ENCODE results near the gene HEPH. TPM values are rescaled to one million over a fixed set of nuclear protein-coding genes. Genes with fewer than 3 reads are reported as not detected.

HEPH gene
- polyA plus RNA-seq, 1 donor from 2014 or later: 11.6 TPM

- H3K4me2 ChIP-seq (ENCODE audit: low read length): no peak overlapping the region
- no peaks in the 10 kb centered on the region for H3K79me2 ChIP-seq (replicated peaks; ENCODE audit: insufficient read depth, low read length)
- no peak overlapping the region for H3K4me3 ChIP-seq (ENCODE audit: low read length)
- no peak overlapping the region for H3K9ac ChIP-seq (ENCODE audit: low read length)
- no peak for TF ChIP-seq CTCF (IDR thresholded peaks at IDR 0.05; ENCODE audit: poor library complexity, severe bottlenecking)
- no peak for TF ChIP-seq MXI1 (conservative IDR thresholded peaks at IDR 0.05; ENCODE audit: poor library complexity, severe bottlenecking)
- no peak for TF ChIP-seq TAF1 (IDR thresholded peaks at IDR 0.05; ENCODE audit: low read depth)
- TF ChIP-seq POLR2AphosphoS5 (IDR thresholded peaks at IDR 0.05): no peak
- no peak for TF ChIP-seq SMC3 (conservative IDR thresholded peaks at IDR 0.05; ENCODE audit: poor library complexity)
- no peak for TF ChIP-seq REST (IDR thresholded peaks at IDR 0.05; ENCODE audit: borderline replicate concordance)
- no peaks in the 10 kb centered on the region for H3K9me2 ChIP-seq (ENCODE audit: insufficient read depth, low read length)
- no peaks in the 10 kb centered on the region for H3K36me3 ChIP-seq (ENCODE audit: insufficient read depth, low read length)
- no peaks in the 10 kb centered on the region for H3F3A ChIP-seq (ENCODE audit: insufficient read depth, low read length, poor library complexity, severe bottlenecking)
- no peaks in the 10 kb centered on the region for H3K27me3 ChIP-seq (ENCODE audit: insufficient read depth, low read depth, low read length)
- no peaks in the 10 kb centered on the region for H3K9me3 ChIP-seq (ENCODE audit: low read length)
- no peak overlapping the region for H3K27ac ChIP-seq (ENCODE audit: low read length)
- H4K20me1 ChIP-seq (ENCODE audit: insufficient read depth): no peaks in the 10 kb centered on the region
- H2AFZ ChIP-seq (ENCODE audit: low read depth, low read length): no peak overlapping the region
Measured at GRCh38 chrX:66167431-66167830, 3.4 kb downstream of the HEPH start.

GRCh38 chrX:66176134-66176533 lies 12.1 kb downstream of the HEPH start:
- Histone ChIP-seq H2AFZ (ENCODE audit: low read depth, low read length) (no peak overlapping the region), H3K4me3 (ENCODE audit: low read length) (no peak overlapping the region), H3K27me3 (ENCODE audit: insufficient read depth, low read depth, low read length) (no peaks in the 10 kb centered on the region), H3K79me2 (replicated peaks; ENCODE audit: insufficient read depth, low read length) (no peaks in the 10 kb centered on the region), H3K9me3 (ENCODE audit: low read length) (no peaks in the 10 kb centered on the region), H3F3A (ENCODE audit: insufficient read depth, low read length, poor library complexity, severe bottlenecking) (no peaks in the 10 kb centered on the region), H3K4me2 (ENCODE audit: low read length) (no peak overlapping the region), H3K9ac (ENCODE audit: low read length) (no peak overlapping the region), H3K27ac (ENCODE audit: low read length) (no peak overlapping the region), H4K20me1 (ENCODE audit: insufficient read depth) (no peaks in the 10 kb centered on the region), H3K36me3 (ENCODE audit: insufficient read depth, low read length) (no peaks in the 10 kb centered on the region), H3K9me2 (ENCODE audit: insufficient read depth, low read length) (no peaks in the 10 kb centered on the region)
- TF ChIP-seq EP300 (conservative IDR thresholded peaks at IDR 0.05; ENCODE audit: poor library complexity, severe bottlenecking) (no peak), POLR2AphosphoS5 (IDR thresholded peaks at IDR 0.05) (no peak), SMC3 (conservative IDR thresholded peaks at IDR 0.05; ENCODE audit: poor library complexity) (no peak), REST (IDR thresholded peaks at IDR 0.05; ENCODE audit: borderline replicate concordance) (no peak), EZH2 (IDR thresholded peaks at IDR 0.05; ENCODE audit: borderline replicate concordance, insufficient read depth, low read length, poor library complexity, severe bottlenecking) (no peak), TAF1 (IDR thresholded peaks at IDR 0.05; ENCODE audit: low read depth) (no peak), MXI1 (conservative IDR thresholded peaks at IDR 0.05; ENCODE audit: poor library complexity, severe bottlenecking) (no peak), RAD21 (conservative IDR thresholded peaks at IDR 0.05) (no peak), CTCF (IDR thresholded peaks at IDR 0.05; ENCODE audit: poor library complexity, severe bottlenecking) (no peak)
